ENCODE results near the gene MAN1A1.
"Not testable (repeated sequence)": the region's sequence is repeated elsewhere in the genome, so short reads cannot be mapped to it uniquely, and the experiment has no call there.

The MAN1A1 gene

DNA sequence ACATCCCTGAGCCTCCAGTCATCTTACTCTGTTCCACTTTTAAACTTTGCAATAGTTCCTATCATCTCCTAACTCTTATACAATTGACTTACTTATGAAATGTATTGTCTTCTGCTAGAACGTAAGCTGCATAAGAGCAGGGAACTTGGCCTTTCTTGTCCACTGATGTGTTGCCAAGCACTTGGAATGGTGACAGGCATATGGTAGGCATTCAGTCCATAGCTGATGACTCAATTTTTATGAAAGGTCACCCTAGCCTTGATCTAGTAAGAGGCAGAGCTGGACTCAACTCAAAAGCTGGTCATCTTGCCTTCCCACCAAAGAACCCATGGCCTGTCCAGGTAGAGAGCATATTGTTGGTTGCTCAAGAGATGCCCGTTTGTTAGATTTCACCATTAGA is 188.7 kb downstream of the MAN1A1 start:
- H4K20me1 ChIP-seq (ENCODE audit: insufficient read depth): no peaks in the 10 kb centered on the region
- H3K9ac ChIP-seq: no peak overlapping the region
- no peak overlapping the region for H3K27ac ChIP-seq
- TF ChIP-seq, protein P1, sequence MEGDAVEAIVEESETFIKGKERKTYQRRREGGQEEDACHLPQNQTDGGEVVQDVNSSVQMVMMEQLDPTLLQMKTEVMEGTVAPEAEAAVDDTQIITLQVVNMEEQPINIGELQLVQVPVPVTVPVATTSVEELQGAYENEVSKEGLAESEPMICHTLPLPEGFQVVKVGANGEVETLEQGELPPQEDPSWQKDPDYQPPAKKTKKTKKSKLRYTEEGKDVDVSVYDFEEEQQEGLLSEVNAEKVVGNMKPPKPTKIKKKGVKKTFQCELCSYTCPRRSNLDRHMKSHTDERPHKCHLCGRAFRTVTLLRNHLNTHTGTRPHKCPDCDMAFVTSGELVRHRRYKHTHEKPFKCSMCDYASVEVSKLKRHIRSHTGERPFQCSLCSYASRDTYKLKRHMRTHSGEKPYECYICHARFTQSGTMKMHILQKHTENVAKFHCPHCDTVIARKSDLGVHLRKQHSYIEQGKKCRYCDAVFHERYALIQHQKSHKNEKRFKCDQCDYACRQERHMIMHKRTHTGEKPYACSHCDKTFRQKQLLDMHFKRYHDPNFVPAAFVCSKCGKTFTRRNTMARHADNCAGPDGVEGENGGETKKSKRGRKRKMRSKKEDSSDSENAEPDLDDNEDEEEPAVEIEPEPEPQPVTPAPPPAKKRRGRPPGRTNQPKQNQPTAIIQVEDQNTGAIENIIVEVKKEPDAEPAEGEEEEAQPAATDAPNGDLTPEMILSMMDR (conservative IDR thresholded peaks at IDR 0.05; ENCODE audit: low read depth, low read length): no peak
- no peaks in the 10 kb centered on the region for H3K27me3 ChIP-seq (ENCODE audit: insufficient read depth, low read depth)
- H3K4me2 ChIP-seq: no peak overlapping the region
- H3K4me3 ChIP-seq (IDR thresholded peaks at IDR 0.05; ENCODE audit: insufficient read depth, low read depth, low read length): no peak overlapping the region
- no peaks in the 10 kb centered on the region for H3K79me2 ChIP-seq (ENCODE audit: insufficient read depth, low read depth)
- H3K4me1 ChIP-seq (ENCODE audit: low read depth, poor library complexity, severe bottlenecking): no peaks in the 10 kb centered on the region
- no peaks in the 10 kb centered on the region for H3K36me3 ChIP-seq (ENCODE audit: insufficient read depth)
- H2AFZ ChIP-seq (ENCODE audit: low read depth): no peak overlapping the region

DNA sequence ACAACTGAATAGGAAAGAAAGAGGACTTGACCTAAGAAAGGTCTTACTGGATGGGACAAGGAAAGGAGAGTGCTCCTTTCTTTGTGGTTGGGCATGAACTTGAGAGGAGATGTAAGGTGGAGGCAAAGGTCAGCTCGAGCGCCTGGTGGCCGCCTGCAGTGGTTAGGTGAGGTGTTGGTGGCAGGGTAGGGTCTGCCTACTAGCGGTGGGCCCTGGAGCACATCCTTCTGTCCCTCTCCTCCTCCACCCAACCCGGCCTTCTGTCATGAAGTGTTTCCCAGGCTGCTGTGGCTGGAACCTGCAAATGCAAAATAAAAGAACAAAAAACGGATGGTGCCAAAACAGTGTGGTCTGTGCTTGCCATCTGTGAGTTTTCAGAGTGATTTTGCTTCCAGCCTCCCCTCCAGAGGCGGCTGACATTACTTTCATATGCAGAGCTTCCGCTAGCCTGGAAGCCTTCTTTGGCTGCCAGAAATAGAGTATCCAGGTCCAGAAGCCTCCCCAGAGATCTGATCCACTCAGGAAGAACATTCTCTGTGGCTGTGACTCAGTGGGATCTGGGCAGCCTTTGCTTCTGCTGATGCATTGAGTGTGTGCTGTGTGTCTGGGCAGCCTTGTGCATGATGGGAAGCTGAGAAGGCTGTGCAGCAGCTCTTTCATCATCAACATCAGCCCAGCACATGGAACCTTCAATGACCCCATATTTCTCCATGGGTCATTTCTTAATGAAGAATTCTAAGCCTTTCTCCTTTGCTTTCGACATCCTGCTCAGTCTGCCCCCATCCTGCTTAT is 191.3 kb downstream of the MAN1A1 start:
- no peaks in the 10 kb centered on the region for H4K20me1 ChIP-seq (ENCODE audit: insufficient read depth)

DNA sequence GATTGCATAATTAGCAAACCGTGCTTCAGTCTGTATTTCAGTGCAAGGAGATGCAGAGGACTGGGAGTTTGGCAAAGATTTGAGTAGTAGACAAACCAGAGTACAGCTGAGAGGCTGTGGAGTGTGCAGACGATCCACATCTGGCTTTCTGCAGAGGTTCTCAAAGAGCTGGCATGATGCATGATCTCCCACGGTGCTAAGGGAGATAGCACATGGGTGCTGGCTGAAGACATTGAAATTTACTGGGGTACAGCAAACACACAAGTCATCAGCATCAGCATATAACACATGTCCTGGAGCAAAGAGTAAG is 192.1 kb downstream of the MAN1A1 start:
- no peak overlapping the region for H2AFZ ChIP-seq (ENCODE audit: low read depth)
- TF ChIP-seq, protein P1 (conservative IDR thresholded peaks at IDR 0.05; ENCODE audit: low read depth, low read length): no peak
- H3K79me2 ChIP-seq (ENCODE audit: insufficient read depth, low read depth): no peaks in the 10 kb centered on the region
- H4K20me1 ChIP-seq (ENCODE audit: insufficient read depth): no peaks in the 10 kb centered on the region
- no peak overlapping the region for H3K27ac ChIP-seq
- no peak overlapping the region for H3K4me3 ChIP-seq (IDR thresholded peaks at IDR 0.05; ENCODE audit: insufficient read depth, low read depth, low read length)
- no peaks in the 10 kb centered on the region for H3K27me3 ChIP-seq (ENCODE audit: insufficient read depth, low read depth)
- H3K36me3 ChIP-seq (ENCODE audit: insufficient read depth): no peaks in the 10 kb centered on the region
- no peak overlapping the region for H3K4me2 ChIP-seq
- peaks cover 5% of the 10 kb centered on the region for H3K4me1 ChIP-seq (ENCODE audit: low read depth, poor library complexity, severe bottlenecking)
- no peak overlapping the region for H3K9ac ChIP-seq

More for the DNA sequence above, 191.3 kb downstream of the MAN1A1 start:
- Histone ChIP-seq H3K27me3 (ENCODE audit: insufficient read depth, low read depth) (no peaks in the 10 kb centered on the region), H3K36me3 (ENCODE audit: insufficient read depth) (no peaks in the 10 kb centered on the region), H3K9ac (no peak overlapping the region), H3K27ac (no peak overlapping the region), H3K4me2 (no peak overlapping the region), H3K4me3 (IDR thresholded peaks at IDR 0.05; ENCODE audit: insufficient read depth, low read depth, low read length) (no peak overlapping the region), H3K4me1 (ENCODE audit: low read depth, poor library complexity, severe bottlenecking) (no peaks in the 10 kb centered on the region), H2AFZ (ENCODE audit: low read depth) (no peak overlapping the region), H3K79me2 (ENCODE audit: insufficient read depth, low read depth) (no peaks in the 10 kb centered on the region)
- TF ChIP-seq, protein P1 (conservative IDR thresholded peaks at IDR 0.05; ENCODE audit: low read depth, low read length): no peak

DNA sequence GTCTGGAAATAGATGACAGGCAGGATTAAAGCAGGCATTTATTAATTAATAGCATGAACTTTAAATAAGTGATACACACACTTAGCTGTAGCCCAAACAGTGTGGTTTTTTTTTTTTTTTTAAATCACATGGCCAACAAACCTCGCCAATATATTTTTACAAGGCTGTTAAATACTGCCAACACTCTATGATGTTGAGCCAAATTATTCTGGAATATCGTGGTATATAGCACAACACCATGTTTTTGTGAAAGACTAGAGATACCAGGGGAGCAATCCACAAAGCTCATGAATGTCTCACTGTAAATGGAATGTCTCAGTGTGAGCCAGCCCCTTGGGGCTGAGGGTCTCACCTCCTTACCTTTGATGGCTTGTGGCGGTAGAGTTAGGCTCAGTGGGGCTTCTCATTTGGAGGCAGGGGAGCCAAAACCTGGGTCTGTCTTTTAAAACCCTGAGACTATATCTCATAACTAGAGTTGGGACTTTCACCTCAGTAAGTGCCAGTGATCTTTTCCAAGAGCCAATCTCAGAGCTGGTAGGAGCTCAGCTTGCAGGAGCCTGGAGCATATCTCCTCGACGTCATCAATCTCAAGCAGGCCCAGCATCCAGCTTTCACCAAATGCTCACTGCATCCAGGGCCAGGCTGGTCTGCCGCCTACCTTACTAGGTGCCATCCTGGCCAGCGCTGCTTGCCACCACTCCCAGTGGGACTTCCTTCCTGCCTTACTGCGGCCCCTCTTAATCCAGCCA is 192.6 kb downstream of the MAN1A1 start:
- H3K4me2 ChIP-seq: no peak overlapping the region
- TF ChIP-seq, protein P1 (conservative IDR thresholded peaks at IDR 0.05; ENCODE audit: low read depth, low read length): no peak
- no peaks in the 10 kb centered on the region for H3K79me2 ChIP-seq (ENCODE audit: insufficient read depth, low read depth)
- no peak overlapping the region for H3K27ac ChIP-seq
- H4K20me1 ChIP-seq (ENCODE audit: insufficient read depth): no peaks in the 10 kb centered on the region
- H3K9ac ChIP-seq: no peak overlapping the region
- H3K36me3 ChIP-seq (ENCODE audit: insufficient read depth): no peaks in the 10 kb centered on the region
- H3K4me3 ChIP-seq (IDR thresholded peaks at IDR 0.05; ENCODE audit: insufficient read depth, low read depth, low read length): no peak overlapping the region
- H3K4me1 ChIP-seq (ENCODE audit: low read depth, poor library complexity, severe bottlenecking): peaks cover 9% of the 10 kb centered on the region
- no peak overlapping the region for H2AFZ ChIP-seq (ENCODE audit: low read depth)
- no peaks in the 10 kb centered on the region for H3K27me3 ChIP-seq (ENCODE audit: insufficient read depth, low read depth)

DNA sequence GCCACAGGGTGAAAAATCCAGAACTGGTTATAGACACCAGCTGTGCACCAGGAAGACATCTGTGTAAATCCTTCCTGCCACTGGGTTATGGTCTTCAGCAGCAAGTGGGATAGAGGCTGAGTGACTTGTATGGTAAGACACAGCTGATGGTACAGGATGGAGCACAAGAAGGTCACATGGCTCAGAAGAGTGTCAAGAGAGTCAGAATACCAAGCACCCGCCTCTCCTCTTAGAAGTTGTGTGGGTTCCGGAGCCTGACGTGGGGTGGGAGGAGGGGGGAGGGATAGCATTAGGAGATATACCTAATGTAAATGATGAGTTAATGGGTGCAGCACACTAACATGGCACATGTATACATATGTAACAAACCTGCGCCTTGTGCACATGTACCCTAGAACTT is 193.5 kb downstream of the MAN1A1 start:
- H3K36me3 ChIP-seq (ENCODE audit: insufficient read depth); H3K27me3 ChIP-seq (ENCODE audit: insufficient read depth, low read depth); H2AFZ ChIP-seq (ENCODE audit: low read depth); H3K4me1 ChIP-seq (ENCODE audit: low read depth, poor library complexity, severe bottlenecking); H3K79me2 ChIP-seq (ENCODE audit: insufficient read depth, low read depth); H3K27ac ChIP-seq; H4K20me1 ChIP-seq (ENCODE audit: insufficient read depth); H3K4me2 ChIP-seq; H3K4me3 ChIP-seq (IDR thresholded peaks at IDR 0.05; ENCODE audit: insufficient read depth, low read depth, low read length); H3K9ac ChIP-seq: not testable (repeated sequence)
